C4-2B (cell line): ENCODE results near the gene OXTR.

Experiments
- CTCF ChIP-seq: fragments of 450-650 bp; conservative IDR thresholded peaks from 2 replicates; pipeline ENCODE4 v1.5.1; 2017; ENCODE audit warnings: mild to moderate bottlenecking
- ZFX ChIP-seq: fragments of 450-650 bp; IDR thresholded peaks from 2 replicates; pipeline ENCODE4 v1.6.1; 2017

- TF ChIP-seq CTCF (peak; percentile 98), ZFX (no peak)
Measured at GRCh38 chr3:8769088-8769822, at the start of gene OXTR.
